NCI-H82 treated with DMSO at 0.1 percent for 48 hours (cell line): ENCODE data around the gene ZFHX3.

Experiments
- DNase-seq: peaks from one replicate; lab custom pipeline; 2025; ENCODE audit not compliant: unreplicated experiment; lab: John Stamatoyannopoulos, UW

The ZFHX3 gene

GRCh38 chr16:72911971-72912370 lies 136.0 kb downstream of the ZFHX3 start:
- no peak for DNase-seq

GRCh38 chr16:72910875-72911274 lies 137.1 kb downstream of the ZFHX3 start:
- no peak for DNase-seq

DNA sequence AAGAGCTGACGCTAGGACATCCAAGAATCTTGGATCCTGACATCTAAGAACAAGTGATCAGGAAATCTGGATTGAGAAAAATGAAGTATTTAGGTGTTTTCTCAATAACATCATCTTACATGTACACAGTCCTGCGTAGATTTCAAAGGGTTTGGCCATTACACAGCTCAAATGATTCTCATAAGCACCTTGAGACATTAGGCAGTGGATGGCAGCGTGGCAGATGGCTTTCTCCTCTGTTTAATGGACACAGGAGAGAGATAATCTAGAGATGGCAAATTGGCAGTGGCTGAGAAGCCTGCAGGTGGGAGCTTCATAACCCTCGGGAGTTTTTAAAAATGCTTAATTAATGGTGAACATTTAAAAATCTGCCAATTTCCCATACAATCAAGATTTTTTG lies 137.5 kb downstream of the ZFHX3 start:
- no peak for DNase-seq

- no peak for DNase-seq
Observed at GRCh38 chr16:72909196-72909595, 138.7 kb downstream of the ZFHX3 start.

DNA sequence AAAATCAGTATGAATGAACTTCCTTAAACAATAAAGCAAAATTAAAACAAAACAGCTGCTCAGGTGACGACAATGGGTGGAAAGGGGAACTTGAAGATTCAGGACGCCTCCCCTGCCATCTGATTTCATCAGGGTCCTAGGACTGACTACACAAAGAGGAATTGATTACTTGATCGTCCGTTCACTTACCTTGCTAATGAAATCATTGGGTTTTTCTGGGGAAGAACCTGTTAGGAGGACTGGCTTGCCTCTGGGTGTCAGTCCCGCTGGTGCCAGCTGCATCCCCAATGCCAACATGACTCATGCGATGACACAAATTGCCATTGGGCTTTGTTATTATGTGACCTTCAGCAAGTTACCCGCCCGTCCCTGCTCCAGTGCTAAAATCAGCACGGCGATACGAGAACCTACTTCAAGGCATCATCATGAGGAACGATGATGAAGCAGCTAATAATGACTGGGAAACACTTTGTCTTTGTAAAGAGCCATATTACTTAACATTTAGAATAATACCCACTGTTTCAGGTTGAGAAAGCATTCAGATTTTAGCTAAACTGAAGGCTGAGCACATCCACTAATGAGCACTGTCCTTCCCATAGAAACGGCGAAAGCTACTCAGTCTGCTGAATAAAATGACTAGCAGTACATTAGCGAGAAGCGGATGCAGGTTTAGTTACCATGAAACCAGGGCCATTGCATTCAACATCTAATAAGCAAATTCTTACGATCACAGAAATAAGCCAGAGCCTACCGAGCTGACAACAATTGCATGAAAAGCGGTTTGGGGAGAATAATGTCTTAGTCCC lies 139.4 kb downstream of the ZFHX3 start:
- no peak for DNase-seq

GRCh38 chr16:72905581-72905980 lies 142.3 kb downstream of the ZFHX3 start:
- no peak for DNase-seq

- DNase-seq: no peak
Observed at GRCh38 chr16:72903176-72903575, 144.8 kb downstream of the ZFHX3 start.

GRCh38 chr16:72902206-72902605 lies 145.7 kb downstream of the ZFHX3 start:
- no peak for DNase-seq

GRCh38 chr16:72901000-72901627 lies 146.8 kb downstream of the ZFHX3 start:
- DNase-seq: no peak

- no peak for DNase-seq
Observed at GRCh38 chr16:72898216-72898825, 149.6 kb downstream of the ZFHX3 start.

GRCh38 chr16:72897707-72898106 lies 150.2 kb downstream of the ZFHX3 start:
- DNase-seq: no peak

- no peak for DNase-seq
Observed at GRCh38 chr16:72896485-72897118, 151.3 kb downstream of the ZFHX3 start.

GRCh38 chr16:72895951-72896350 lies 152.0 kb downstream of the ZFHX3 start:
- peak; percentile 88 for DNase-seq

GRCh38 chr16:72894293-72895151 lies 153.4 kb downstream of the ZFHX3 start:
- DNase-seq: no peak

- no peak for DNase-seq
Observed at GRCh38 chr16:72891291-72892227, 156.4 kb downstream of the ZFHX3 start.

GRCh38 chr16:72890587-72890986 lies 157.3 kb downstream of the ZFHX3 start:
- DNase-seq: no peak

DNA sequence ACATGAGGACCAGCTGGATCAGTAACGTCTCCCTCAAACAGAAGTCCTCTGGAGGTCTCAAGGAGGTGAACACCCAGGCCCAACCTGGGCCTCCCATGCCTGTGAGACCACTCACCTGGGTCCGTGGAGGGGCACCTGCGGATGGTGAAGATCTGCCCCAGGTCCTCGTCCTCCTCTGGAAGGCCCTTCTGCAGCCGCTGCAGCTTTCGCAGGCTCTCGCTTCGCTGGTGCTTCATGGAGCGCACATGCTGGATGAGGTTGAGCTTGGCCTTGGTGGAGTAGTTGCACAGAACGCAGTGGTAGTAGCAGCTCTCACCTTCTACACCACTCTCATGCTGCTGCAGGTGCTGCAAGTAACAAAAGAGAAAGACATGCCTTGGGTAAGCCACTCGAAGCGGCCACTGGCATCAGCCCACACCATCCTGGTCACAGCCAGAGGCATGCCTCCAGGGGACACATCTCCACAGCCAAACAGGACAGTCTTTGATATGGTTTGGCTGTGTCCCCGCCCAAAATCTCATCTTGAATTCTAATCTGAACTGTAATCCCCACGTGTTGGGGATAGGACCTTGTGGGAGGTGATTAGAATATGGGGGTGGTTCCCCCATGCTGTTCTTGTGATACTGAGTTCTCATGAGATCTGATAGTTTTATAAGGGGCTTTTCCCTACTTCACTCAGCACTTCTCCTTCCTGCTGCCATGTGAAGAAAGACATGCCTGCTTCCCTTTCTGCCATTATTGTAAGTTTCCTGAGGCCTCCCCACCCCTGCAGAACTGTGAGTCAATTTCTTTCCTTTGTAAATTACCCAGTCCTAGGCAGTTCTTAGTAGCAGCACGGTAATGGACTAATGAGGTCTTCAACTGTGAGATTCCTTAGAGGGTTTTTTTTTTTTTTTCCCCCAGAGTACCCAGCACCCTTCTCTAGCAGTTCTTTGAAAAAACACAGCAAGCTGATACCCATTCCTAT lies 158.0 kb downstream of the ZFHX3 start:
- DNase-seq: no peak

DNA sequence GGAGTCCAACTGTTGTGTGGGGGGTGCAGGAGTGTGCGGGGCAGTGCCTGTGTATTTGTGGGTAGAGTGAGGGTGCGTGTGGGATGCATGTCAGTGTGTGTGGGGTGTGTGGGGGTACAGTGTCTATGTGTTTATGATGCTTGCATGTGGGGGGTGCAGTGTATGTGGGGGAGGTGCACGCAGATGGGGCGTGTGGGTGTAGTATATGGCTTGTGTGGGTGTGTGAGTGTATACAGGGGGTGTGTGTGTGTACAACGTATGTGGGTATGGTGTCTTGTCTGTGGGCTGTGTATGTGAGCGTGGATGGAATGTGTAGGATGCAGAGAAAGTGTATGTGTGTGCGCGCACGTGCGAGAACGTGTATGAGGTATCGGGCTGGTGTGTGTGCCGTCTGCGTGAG lies 160.4 kb downstream of the ZFHX3 start:
- DNase-seq: no peak
